ENCODE measurements around the gene MED23. TPM values are rescaled to one million over a fixed set of nuclear protein-coding genes. Genes with fewer than 3 reads are reported as not detected.

MED23 gene
- total RNA-seq, 4 donors from 2014 or later, result 19.4 to 54.9 (median 35.2) TPM

DNA sequence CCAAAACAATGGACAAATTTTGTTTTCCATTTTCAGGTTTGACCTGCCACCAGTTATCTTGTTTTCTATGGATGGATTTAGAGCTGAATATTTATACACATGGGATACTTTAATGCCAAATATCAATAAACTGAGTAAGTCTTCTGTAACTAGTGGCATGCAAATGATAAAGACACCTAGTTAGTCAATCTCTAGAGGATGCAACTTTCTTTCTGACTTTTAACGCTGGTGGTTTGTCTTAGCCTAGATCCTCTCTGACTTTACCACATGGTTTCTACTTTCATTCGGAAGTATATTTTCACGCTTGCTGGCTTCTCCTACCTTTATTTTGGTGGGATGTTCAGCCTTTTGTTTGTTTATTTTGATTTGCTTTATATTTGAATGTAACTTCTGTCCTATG, 30.2 kb upstream of the MED23 start:
- no peak overlapping the region for H3K4me3 ChIP-seq
- H3K9me3 ChIP-seq, result no peaks in the 10 kb centered on the region
- H3K4me1 ChIP-seq, result no peaks in the 10 kb centered on the region
- no peak for TF ChIP-seq CTCF (IDR thresholded peaks at IDR 0.05)
- TF ChIP-seq POLR2AphosphoS5 (IDR thresholded peaks at IDR 0.05), result no peak
- no peak for TF ChIP-seq EP300 (IDR thresholded peaks at IDR 0.05)
- no peak for TF ChIP-seq POLR2A (IDR thresholded peaks at IDR 0.05)
- H3K36me3 ChIP-seq, result no peaks in the 10 kb centered on the region
- no peak for DNase-seq (ENCODE audit: low spot score in 2 of 2)
- no peak overlapping the region for H3K27ac ChIP-seq
- WGBS, result 92% methylated on average over 3 of the region's 3 CpGs
- H3K27me3 ChIP-seq, result no peaks in the 10 kb centered on the region

DNA sequence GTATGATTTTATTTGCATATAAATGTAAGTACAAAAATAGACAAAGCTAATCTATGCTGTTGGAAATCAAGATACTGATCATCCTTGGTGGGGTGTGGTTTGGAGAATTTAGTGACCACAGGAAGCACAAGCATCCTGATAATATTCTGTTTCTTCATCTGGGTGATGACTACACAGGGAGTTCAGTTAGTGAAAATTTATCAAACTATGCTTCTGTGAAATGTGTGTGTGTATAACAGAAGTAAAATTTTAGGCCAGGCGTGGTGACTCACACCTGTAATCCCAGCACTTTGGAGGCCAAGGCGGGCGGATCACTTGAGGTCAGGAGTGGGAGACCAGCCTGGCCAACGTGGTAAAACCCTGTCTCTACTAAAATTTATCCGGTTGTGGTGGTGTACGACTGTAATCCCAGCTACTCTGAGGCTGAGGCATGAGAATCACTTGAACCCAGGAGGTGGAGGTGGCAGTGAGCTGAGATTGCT, 29.6 kb upstream of the MED23 start:
- 84% methylated on average over 6 of the region's 6 CpGs for WGBS
- DNase-seq (ENCODE audit: low spot score in 2 of 2), result no peak
- no peaks in the 10 kb centered on the region for H3K9me3 ChIP-seq
- no peak overlapping the region for H3K4me3 ChIP-seq
- no peaks in the 10 kb centered on the region for H3K4me1 ChIP-seq
- no peaks in the 10 kb centered on the region for H3K36me3 ChIP-seq
- H3K27me3 ChIP-seq, result no peaks in the 10 kb centered on the region
- TF ChIP-seq POLR2A (IDR thresholded peaks at IDR 0.05) (no peak), CTCF (IDR thresholded peaks at IDR 0.05) (no peak), EP300 (IDR thresholded peaks at IDR 0.05) (no peak)
- no peak overlapping the region for H3K27ac ChIP-seq

- TF ChIP-seq POLR2A (IDR thresholded peaks at IDR 0.05) (no peak), CTCF (IDR thresholded peaks at IDR 0.05) (no peak), POLR2AphosphoS5 (IDR thresholded peaks at IDR 0.05) (no peak), EP300 (IDR thresholded peaks at IDR 0.05) (no peak)
Measured at GRCh38 chr6:131657222-131657621, 29.2 kb upstream of the MED23 start.

DNA sequence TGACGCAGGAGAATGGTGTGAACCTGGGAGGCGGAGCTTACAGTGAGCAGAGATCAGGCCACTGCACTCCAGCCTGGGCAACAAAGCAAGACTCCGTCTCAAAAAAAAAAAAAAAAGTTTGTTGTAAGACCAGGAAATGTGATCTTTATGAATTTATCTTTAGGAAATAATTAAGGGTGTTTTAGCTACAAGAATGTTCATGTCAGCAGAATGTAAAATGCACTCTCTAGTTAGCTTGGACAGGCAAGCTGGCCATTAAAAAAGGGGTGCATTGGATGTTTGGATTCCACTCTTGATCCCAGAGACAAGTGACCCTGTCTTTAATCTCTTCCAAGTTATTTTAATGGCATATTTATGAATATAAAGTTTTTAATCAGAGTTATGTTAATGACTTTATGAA, 28.6 kb upstream of the MED23 start:
- WGBS, result 95% methylated on average over 3 of the region's 3 CpGs
- no peaks in the 10 kb centered on the region for H3K4me1 ChIP-seq
- no peaks in the 10 kb centered on the region for H3K36me3 ChIP-seq
- DNase-seq (ENCODE audit: low spot score in 2 of 2), result no peak
- no peak for TF ChIP-seq POLR2AphosphoS5 (IDR thresholded peaks at IDR 0.05)
- no peak for TF ChIP-seq POLR2A (IDR thresholded peaks at IDR 0.05)
- no peak for TF ChIP-seq EP300 (IDR thresholded peaks at IDR 0.05)
- TF ChIP-seq CTCF (IDR thresholded peaks at IDR 0.05), result no peak
- no peaks in the 10 kb centered on the region for H3K9me3 ChIP-seq
- H3K27ac ChIP-seq, result no peak overlapping the region
- no peaks in the 10 kb centered on the region for H3K27me3 ChIP-seq
- no peak overlapping the region for H3K4me3 ChIP-seq

More at GRCh38 chr6:131657222-131657621, 29.2 kb upstream of the MED23 start:
- no peaks in the 10 kb centered on the region for H3K27me3 ChIP-seq
- no peak overlapping the region for H3K4me3 ChIP-seq
- no peaks in the 10 kb centered on the region for H3K4me1 ChIP-seq
- DNase-seq (ENCODE audit: low spot score in 2 of 2), result no peak
- H3K27ac ChIP-seq, result no peak overlapping the region
- WGBS, result 92% methylated on average over 2 of the region's 2 CpGs
- no peaks in the 10 kb centered on the region for H3K9me3 ChIP-seq
- H3K36me3 ChIP-seq, result no peaks in the 10 kb centered on the region

- no peaks in the 10 kb centered on the region for H3K27me3 ChIP-seq
- WGBS, result 93% methylated on average over 2 of the region's 2 CpGs
- H3K9me3 ChIP-seq, result no peaks in the 10 kb centered on the region
Measured at GRCh38 chr6:131655951-131656350, 27.9 kb upstream of the MED23 start.

GRCh38 chr6:131655387-131655786, 27.3 kb upstream of the MED23 start:
- WGBS, result 94% methylated on average over 3 of the region's 3 CpGs
- DNase-seq (ENCODE audit: low spot score in 2 of 2), result no peak
- TF ChIP-seq POLR2AphosphoS5 (IDR thresholded peaks at IDR 0.05) (no peak), POLR2A (IDR thresholded peaks at IDR 0.05) (no peak), EP300 (IDR thresholded peaks at IDR 0.05) (no peak), CTCF (IDR thresholded peaks at IDR 0.05) (no peak)
- Histone ChIP-seq H3K27me3 (no peaks in the 10 kb centered on the region), H3K4me1 (no peaks in the 10 kb centered on the region), H3K4me3 (no peak overlapping the region), H3K36me3 (no peaks in the 10 kb centered on the region), H3K9me3 (no peaks in the 10 kb centered on the region), H3K27ac (no peak overlapping the region)

More at GRCh38 chr6:131655951-131656350, 27.9 kb upstream of the MED23 start:
- no peak for TF ChIP-seq EP300 (IDR thresholded peaks at IDR 0.05)
- no peak for TF ChIP-seq POLR2A (IDR thresholded peaks at IDR 0.05)
- no peak overlapping the region for H3K27ac ChIP-seq
- H3K36me3 ChIP-seq, result no peaks in the 10 kb centered on the region
- H3K4me3 ChIP-seq, result no peak overlapping the region
- H3K4me1 ChIP-seq, result no peaks in the 10 kb centered on the region
- DNase-seq (ENCODE audit: low spot score in 2 of 2), result no peak

Data from suprapubic skin (tissue), 4 donors.